ENCODE data around the gene GATB. TPM values are rescaled to one million over a fixed set of nuclear protein-coding genes. Genes with fewer than 3 reads are reported as not detected.

GATB gene
- total and polyA plus RNA-seq, 2 of the 4 experiments (the other 2 are of a cell fraction): 18.7 to 20.3 TPM

DNA sequence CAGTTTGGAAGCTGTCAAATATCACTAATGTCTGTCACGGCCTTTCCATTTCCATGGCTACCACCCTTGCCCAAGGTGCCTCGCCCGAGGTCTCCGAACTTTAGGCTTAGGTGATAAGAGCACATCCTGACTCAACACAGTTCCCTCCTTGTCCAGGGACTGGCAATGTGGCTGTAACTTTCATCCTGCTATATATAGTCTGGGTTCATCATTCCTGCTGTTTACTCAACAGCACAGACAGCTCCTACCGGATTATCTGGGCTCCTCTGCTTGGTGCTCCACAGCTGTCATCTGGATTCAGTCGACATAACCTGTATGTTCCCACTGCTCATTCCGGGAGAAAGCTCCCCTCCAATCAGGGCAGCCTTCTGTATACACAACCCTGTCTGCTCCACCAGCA lies 51.2 kb downstream of the GATB start:
- H3K14ac ChIP-seq (replicated peaks; ENCODE audit: low read depth, low read length): no peak overlapping the region
- H3K27me3 ChIP-seq (ENCODE audit: control insufficient read depth, insufficient read depth, low read length): no peaks in the 10 kb centered on the region
- H3K56ac ChIP-seq (ENCODE audit: extremely low read depth, insufficient read depth, low read length): no peak overlapping the region
- H2BK5ac ChIP-seq (ENCODE audit: low read depth, low read length, poor library complexity, severe bottlenecking): no peak overlapping the region
- H3K4me1 ChIP-seq (ENCODE audit: control insufficient read depth, insufficient read depth, low read length): no peaks in the 10 kb centered on the region
- peaks cover 7% of the 10 kb centered on the region; the same call in 1 of the 2 replicates for H3K36me3 ChIP-seq (ENCODE audit: control insufficient read depth, insufficient read depth, low read length)
- DNase-seq (no peak), ATAC-seq (ENCODE audit: low read depth) (no peak)
- no peak overlapping the region for H2BK15ac ChIP-seq (ENCODE audit: low read depth, low read length)
- no peak overlapping the region for H3K4ac ChIP-seq (ENCODE audit: low read depth, low read length)
- no peaks in the 10 kb centered on the region for H4K20me1 ChIP-seq (ENCODE audit: insufficient read depth, low read length)
- intact Hi-C loops (cut with micrococcal nuclease): no loop called here
- ChIA-PET CTCF (interaction anchor here (0.6 kb wide), 1 partner anchor 589 kb away, joined by 4 read pairs; no protein-coding TSS in a partner anchor), POLR2A (ENCODE audit: unreplicated experiment) (no interaction called here)
- no peak overlapping the region for H3K18ac ChIP-seq (ENCODE audit: low read depth, low read length)
- in situ Hi-C loops (cut with MboI; ENCODE audit: low sequenced_read_pairs): no loop called here
- no peak overlapping the region for H4K91ac ChIP-seq (ENCODE audit: insufficient read depth, low read depth, low read length)
- no peaks in the 10 kb centered on the region for H3K9me1 ChIP-seq (ENCODE audit: insufficient read depth, low read length)
- H4K5ac ChIP-seq (ENCODE audit: low read depth, low read length): no peak overlapping the region
- 86% methylated on average over 4 of the region's 7 CpGs; no CpG with 5 or more reads in 1 of the 2 experiments for WGBS, 2 experiments (ENCODE audit: extremely low coverage in 2 of 2, insufficient read length in 1 of 2)
- H3K4me2 ChIP-seq (ENCODE audit: low read depth, low read length): no peak overlapping the region
- no peak overlapping the region for H4K8ac ChIP-seq (ENCODE audit: low read depth in 2 of 2, low read length in 2 of 2)
- H2BK120ac ChIP-seq (ENCODE audit: low read depth, low read length): no peak overlapping the region
- no peak overlapping the region for H2AK5ac ChIP-seq (ENCODE audit: low read depth, low read length)
- H2AFZ ChIP-seq (replicated peaks; ENCODE audit: low read length, poor library complexity): no peak overlapping the region
- no peaks in the 10 kb centered on the region; a peak in 1 of 4 replicates for H3K79me1 ChIP-seq (ENCODE audit: low read depth in 1 of 2, low read length in 2 of 2)
- H3K9me3 ChIP-seq (ENCODE audit: control insufficient read depth, insufficient read depth, low read length): no peaks in the 10 kb centered on the region
- no peak overlapping the region for H3K9ac ChIP-seq (ENCODE audit: low read depth, low read length)
- BruUV-seq (replicated peaks): no TSS peak
- no peak overlapping the region for H2BK20ac ChIP-seq (ENCODE audit: low read depth, low read length)
- no peak overlapping the region for H2AK9ac ChIP-seq (replicated peaks; ENCODE audit: low read depth, low read length, poor library complexity)
- dilution Hi-C loops (cut with HindIII; ENCODE audit: low sequenced_read_pairs, unreplicated experiment): no loop called here
- H3K4me3 ChIP-seq (ENCODE audit: insufficient read depth, low read depth, low read length): no peak overlapping the region
- H3K23ac ChIP-seq (ENCODE audit: low read depth, low read length): no peak overlapping the region
- H3K27ac ChIP-seq (ENCODE audit: insufficient read depth, low read length): no peak overlapping the region
- no peak for TF ChIP-seq CHD1 (IDR thresholded peaks at IDR 0.05; ENCODE audit: low read depth, low read length)
- TF ChIP-seq, protein P1, sequence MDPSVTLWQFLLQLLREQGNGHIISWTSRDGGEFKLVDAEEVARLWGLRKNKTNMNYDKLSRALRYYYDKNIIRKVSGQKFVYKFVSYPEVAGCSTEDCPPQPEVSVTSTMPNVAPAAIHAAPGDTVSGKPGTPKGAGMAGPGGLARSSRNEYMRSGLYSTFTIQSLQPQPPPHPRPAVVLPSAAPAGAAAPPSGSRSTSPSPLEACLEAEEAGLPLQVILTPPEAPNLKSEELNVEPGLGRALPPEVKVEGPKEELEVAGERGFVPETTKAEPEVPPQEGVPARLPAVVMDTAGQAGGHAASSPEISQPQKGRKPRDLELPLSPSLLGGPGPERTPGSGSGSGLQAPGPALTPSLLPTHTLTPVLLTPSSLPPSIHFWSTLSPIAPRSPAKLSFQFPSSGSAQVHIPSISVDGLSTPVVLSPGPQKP (IDR thresholded peaks at IDR 0.05; ENCODE audit: borderline replicate concordance, low read depth, low read length): no peak
- TF ChIP-seq SMC3 (IDR thresholded peaks at IDR 0.05; ENCODE audit: low read depth, low read length): no peak

All from IMR-90 (cell line).